NCI-H446 treated with DMSO at 0.1 percent for 48 hours (cell line): ENCODE results near the gene DDAH2.
A peak's percentile ranks its signal among the peaks of the same experiment; 100 is the strongest.

Source experiments
- DNase-seq: peaks from one replicate; lab custom pipeline; 2025; lab: John Stamatoyannopoulos, UW

Gene DDAH2

DNA sequence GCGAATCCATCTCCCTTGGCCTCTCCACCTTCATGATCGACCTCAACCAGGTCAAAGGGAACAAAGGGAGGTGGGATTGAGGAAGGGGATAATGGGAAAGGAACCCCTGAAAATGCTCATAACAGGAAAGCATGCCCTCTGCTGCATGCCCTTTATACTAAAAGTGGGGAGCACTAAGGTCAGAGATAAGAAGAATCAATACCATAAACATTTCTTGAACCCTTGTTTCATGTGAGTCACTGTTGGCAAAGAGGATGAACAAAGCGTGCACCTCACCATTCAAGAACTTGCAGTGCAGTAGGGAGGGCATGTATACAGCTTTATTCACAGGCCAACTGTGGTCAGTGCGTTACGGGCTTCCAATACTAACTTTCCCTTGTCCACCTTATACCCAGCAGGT, 31.7 kb upstream of the DDAH2 start:
- no peak for DNase-seq

DNA sequence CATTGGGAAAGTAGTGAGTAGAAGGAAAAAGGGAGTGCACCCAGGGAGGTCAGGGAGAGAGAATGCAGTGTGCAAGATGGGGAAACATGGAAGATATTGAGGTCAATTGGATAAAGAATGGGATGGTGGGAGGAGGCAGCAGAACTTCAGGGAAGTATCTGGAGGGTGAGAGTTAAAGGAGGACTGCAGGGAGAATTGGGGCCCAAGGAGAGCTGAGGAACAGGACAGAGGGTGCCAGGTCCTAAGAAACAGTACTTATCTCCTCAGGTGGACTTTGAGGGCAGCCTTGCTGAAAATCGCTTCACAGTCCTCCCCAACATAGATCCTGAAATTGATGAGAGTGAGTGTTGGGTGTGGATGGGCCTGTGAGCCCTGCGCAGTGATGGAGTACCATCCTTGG, 29.2 kb upstream of the DDAH2 start:
- no peak for DNase-seq

DNA sequence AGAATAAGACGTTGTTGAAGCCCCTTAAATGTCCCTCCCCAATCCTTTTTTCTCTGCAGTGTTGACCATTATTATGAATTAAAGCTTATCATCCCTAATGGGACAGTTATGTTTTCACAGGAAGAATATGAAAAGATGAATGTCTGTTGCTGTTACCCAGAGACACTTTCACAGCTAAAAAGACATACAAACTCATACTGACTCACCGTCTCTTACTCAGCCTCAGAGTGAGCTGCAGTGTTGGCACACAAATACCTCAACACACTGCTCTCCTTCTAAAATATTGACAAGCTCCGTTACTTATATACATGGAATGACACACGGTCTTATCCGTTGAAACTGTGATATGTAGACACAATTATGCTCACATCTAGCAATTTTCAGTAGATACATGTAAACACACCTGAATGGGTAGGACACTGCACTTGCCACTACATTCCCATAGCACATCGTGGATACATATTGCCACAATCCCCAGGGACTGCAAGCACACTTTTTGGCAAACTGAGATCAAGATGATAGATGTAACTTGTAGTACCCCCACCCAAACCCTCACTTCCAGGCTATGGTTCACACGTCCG, 23.7 kb upstream of the DDAH2 start:
- no peak for DNase-seq

DNA sequence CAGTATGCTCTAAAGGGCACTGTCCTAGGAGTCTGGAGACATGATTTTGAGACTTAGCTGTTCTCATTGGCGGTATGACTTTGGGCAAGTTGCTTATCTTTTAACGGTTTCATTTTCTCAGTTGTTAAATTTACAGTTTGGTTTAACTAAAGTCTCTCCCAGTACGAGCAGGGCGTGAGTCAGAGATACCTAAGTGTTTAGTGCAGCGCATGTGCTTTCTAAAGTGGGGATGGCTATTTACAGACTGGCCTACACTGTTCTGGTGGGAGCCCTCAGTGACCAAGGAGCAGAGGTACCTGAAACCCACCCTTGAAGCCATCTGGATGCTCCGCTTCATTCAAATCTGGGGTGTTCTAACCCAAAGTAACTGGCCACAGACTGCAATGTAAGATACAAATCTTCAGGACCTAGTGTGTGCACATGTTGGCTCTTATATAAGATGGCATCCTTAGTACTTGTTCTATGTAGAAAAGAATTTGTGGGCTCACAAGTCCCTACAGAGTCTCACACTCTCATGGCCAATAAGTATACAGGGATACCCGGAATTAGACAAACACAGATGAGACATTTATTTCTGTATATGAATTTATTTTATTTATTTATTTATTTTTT, 21.4 kb upstream of the DDAH2 start:
- DNase-seq, result no peak

- no peak for DNase-seq
Measured at GRCh38 chr6:31749301-31750036, 20.4 kb upstream of the DDAH2 start.

- DNase-seq, result no peak
Measured at GRCh38 chr6:31744422-31744821, 15.3 kb upstream of the DDAH2 start.

DNA sequence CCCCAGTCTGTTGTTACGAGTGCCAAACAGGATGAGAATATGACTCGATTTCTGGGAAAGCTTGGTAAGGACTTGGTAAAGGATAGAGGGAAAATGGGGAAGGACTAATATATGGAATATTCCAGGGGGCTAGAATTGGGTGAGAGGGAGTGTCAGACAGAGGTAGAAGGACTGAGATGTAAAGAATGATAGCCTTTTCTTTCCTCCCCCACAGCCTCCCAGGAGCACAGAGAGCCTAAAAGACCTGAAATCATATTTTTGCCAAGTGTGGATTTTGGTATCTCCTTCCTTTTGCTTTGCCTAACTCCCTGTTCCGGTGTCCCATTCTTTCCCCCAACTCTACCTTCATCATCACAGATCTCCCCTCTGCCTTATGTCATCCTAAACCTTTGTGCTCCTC, 13.8 kb upstream of the DDAH2 start:
- DNase-seq, result no peak

GRCh38 chr6:31741815-31742214, 12.7 kb upstream of the DDAH2 start:
- DNase-seq, result no peak

DNA sequence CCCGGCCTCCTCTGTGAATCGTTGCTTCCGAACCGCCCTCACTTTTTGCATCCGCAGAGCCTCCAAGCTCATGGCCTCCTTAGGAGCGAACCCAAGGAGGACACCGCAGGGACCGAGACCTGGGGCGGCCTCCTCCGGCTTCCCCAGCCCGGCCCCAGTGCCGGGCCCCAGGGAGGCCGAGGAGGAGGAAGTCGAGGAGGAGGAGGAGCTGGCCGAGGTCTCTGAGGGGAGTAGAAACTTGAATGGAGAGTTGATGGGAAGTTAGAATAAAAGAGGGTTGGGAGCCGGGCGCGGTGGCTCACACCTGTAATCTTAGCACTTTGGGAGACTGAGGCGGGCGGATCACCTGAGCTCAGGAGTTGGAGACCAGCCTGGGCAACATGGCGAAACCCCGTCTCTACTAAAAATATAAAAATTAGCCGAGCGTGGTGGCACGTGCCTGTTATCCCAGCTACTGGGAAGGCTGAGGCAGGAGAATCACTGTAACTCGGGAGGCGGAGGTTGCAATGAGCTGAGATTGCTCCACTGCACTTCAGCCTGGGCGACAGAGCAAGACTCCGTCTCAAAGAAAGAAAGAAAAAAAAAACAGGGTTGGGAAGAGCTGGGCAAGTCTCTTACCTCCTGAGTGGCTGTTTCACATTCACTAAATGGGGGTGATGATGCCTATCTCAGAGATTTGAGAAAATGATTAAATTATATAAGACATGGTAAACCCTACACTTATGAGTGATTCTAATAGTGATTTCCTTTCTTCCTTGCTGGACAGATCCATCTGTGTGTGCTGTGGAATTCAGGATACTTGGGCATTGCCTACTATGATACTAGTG, 11.5 kb upstream of the DDAH2 start:
- DNase-seq, result no peak

DNA sequence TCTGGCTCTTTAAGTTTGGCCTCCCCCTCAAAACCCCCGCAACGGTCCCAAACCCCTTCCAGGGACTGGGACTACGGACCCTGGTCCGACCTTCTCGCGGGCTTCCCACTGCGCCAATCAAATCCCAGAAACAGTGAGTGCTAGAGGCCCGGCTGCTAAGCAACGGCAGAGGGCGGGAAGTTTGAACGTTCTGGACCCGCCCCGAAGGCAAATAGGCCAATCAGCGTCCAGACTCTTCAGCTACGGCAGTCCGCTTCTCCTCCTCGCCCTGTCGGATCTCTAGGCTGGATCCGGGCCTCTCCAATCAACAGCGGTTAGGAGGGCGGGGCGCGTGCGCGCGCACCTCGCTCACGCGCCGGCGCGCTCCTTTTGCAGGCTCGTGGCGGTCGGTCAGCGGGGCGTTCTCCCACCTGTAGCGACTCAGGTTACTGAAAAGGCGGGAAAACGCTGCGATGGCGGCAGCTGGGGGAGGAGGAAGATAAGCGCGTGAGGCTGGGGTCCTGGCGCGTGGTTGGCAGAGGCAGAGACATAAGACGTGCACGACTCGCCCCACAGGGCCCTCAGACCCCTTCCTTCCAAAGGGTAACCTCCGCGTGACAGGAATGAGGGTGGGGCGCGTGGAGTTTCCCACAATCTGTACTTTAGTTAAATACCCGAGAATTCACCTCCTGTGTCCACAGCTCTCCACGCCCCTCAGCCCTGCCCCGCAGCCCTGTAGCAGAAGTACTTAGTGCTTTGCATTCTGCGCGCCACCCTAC, 10.7 kb upstream of the DDAH2 start, which contains the start of gene MSH5:
TSS of gene MSH5 (plus strand) at position 367 of the 758 bp plus-strand sequence. CDS start 462 bp downstream, outside the sequence.
- peak; percentile 99 for DNase-seq

- no peak for DNase-seq
Measured at GRCh38 chr6:31737991-31738979, 9.2 kb upstream of the DDAH2 start.

GRCh38 chr6:31737315-31737990, 8.4 kb upstream of the DDAH2 start:
- DNase-seq, result no peak

DNA sequence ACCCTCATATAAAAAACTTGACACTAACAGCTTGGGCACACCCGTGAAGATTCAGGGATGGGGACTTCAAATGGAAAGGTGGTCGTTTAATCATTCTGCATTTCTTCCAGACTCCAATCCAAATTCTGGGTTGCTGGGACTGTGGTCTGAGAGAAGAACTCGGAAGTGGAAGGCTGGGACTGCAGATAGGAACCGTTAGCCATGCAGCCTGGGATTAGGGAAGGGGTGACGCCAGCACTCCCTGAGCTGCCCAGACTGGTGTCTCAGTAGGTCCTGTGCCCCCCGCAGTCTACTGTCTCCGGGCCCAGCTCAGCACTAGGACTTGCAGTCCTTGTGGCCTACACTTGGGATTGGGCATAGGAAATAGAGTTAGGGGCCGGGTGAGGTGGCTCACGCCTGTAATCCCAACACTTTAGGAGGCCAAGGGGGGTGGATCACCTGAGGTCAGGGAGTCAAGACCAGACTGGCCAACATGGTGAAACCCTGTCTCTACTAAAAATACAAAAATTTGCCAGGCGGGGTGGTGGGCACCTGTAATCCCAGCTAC, 7.7 kb upstream of the DDAH2 start:
- DNase-seq, result no peak

DNA sequence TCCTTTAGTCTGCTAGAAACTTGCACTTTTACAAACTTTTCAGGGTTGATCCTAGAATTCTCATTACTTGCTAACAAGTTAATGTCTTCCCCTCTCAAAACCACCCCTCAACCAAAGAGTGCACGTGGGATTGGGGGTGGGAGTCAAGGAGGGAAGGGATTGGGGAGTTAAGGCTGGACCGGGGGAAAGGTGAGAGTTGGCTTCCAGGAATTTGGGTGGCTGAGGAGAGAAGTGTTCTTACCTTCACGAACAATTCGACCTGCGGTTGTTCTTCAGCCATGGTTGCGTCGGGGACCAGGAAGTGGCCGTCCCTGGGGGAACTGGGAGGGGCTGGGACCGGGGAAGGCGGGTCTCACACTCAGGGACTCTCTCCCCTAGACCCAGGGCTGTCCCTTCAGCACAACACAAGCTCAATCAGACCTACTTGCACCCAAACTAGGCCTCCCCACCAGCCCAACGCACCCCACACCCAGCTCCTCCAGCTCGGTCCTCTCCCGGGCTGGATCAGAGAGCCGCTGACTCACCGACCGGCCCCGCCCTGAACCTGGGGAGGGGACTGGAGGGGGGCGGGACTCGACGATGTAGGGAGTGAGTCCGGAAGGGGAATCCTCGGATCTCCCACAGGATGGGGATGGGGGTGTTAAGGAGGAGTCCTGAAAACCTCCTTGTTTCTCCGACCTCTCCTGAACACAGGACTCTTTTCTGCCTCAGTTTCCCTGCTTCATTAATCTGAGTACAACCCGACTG, 7.1 kb upstream of the DDAH2 start, which contains the start of gene CLIC1:
TSS of gene CLIC1 (minus strand) at position 510 of the 747 bp plus-strand sequence. CDS start at position 280, 230 bp downstream.
- DNase-seq, result peak; percentile 47

GRCh38 chr6:31734821-31735406, 5.8 kb upstream of the DDAH2 start:
- no peak for DNase-seq

- no peak for DNase-seq
Measured at GRCh38 chr6:31734247-31734820, 5.2 kb upstream of the DDAH2 start.

DNA sequence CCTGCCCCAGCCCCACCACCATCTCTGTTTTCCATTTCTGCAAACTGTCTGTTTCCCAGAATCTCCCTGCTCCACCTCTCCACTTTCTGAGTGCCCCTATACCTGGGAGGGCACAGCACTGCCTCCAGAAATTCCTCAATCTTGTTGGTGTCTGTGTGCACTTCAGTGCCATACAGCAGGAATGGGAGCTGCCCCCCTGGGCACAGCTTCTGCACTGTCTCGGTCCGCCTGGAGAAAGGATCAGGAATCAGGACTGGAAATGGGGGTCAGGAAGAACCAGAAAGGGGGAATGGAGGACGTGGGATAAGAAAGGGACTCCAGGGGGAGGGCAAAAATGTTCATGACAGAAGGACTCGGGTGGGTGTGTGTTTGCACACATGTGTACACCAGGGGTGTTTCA, 4.6 kb upstream of the DDAH2 start:
- no peak for DNase-seq

- no peak for DNase-seq
Measured at GRCh38 chr6:31732029-31732428, 2.9 kb upstream of the DDAH2 start.
